GM12878 (cell line): ENCODE results near the gene SELENOM. TPM values are rescaled to one million over a fixed set of nuclear protein-coding genes. Genes with fewer than 3 reads are reported as not detected.
"Not testable (repeated sequence)": the region's sequence is repeated elsewhere in the genome, so short reads cannot be mapped to it uniquely, and the experiment has no call there.

Source experiments
- ATAC-seq: fragments of 200-7000 bp; cut with Tn5 transposase; 3 replicates; pipeline ENCODE4 v1.9.1; 2020; ENCODE audit warnings: mild to moderate bottlenecking, moderate library complexity
- BruUV-seq: library from RNA; stranded (reverse); fragments of 400-500 nt; replicated peaks from 2 replicates; lab custom pipeline; 2021; lab: Mats Ljungman, UMichigan
- CTCF ChIA-PET: fragments of 300-600 bp; sonication (Branson Sonifier 250); formaldehyde crosslinking; extraction: SDS; loops from one replicate; lab custom pipeline; 2021; ENCODE audit warnings: inconsistent platforms; lab: Yijun Ruan, JAX
- POLR2A ChIA-PET: fragments of 350-600 bp; formaldehyde crosslinking; extraction: SDS; loops from one replicate; lab custom pipeline; 2021; ENCODE audit warnings: inconsistent platforms; lab: Charles Lee
- RAD21 ChIA-PET: fragments of 300-600 bp; sonication (Branson Sonifier 250); formaldehyde crosslinking; loops from one replicate; lab custom pipeline; 2023; ENCODE audit warnings: antibody characterized with exemption; ENCODE audit not compliant: unreplicated experiment; lab: Charles Lee
- SMC1A ChIA-PET: fragments of 300-600 bp; sonication (Branson Sonifier 250); formaldehyde crosslinking; loops from one replicate; lab custom pipeline; 2023; ENCODE audit not compliant: unreplicated experiment, uncharacterized antibody; lab: Charles Lee
- DNase-seq: peaks from one replicate; pipeline ENCODE4 v3.0.0-alpha.2; 2011; ENCODE audit warnings: low read depth, low spot score
- FAIRE-seq: peaks from 3 replicates; lab custom pipeline; 2011; peaks lifted over from hg19 to GRCh38; lab: Jason Lieb, UNC
- H2AFZ ChIP-seq: 2 replicates; pipeline ENCODE4 v1.6.0; 2011; ENCODE audit warnings: low read depth, low read length, control low read depth; ENCODE audit not compliant: control insufficient read depth
- H3K27ac ChIP-seq: 2 replicates; pipeline ENCODE4 v1.5.1; 2011; ENCODE audit warnings: control low read depth; ENCODE audit not compliant: control insufficient read depth, insufficient read depth
- H3K27me3 ChIP-seq, 2 experiments: replicated peaks in 1 of 2; 2 replicates each; pipeline versions ENCODE4 v1.6.0 to v1.6.1; 2011; ENCODE audit warnings: low read length in 1 of 2; ENCODE audit not compliant: control insufficient read depth in 2 of 2, insufficient read depth in 2 of 2
- H3K36me3 ChIP-seq, 2 experiments: 2 replicates each; pipeline ENCODE4 v1.5.1; 2011; ENCODE audit warnings: low read length in 1 of 2; ENCODE audit not compliant: control insufficient read depth in 2 of 2, insufficient read depth in 2 of 2
- H3K4me1 ChIP-seq: 2 replicates; pipeline ENCODE4 v1.6.1; 2011; ENCODE audit warnings: mild to moderate bottlenecking, low read length, moderate library complexity, mixed read lengths; ENCODE audit not compliant: control insufficient read depth, insufficient read depth
- H3K4me2 ChIP-seq: 2 replicates; pipeline ENCODE4 v1.6.0; 2011; ENCODE audit warnings: control low read depth; ENCODE audit not compliant: control insufficient read depth, insufficient read depth
- H3K4me3 ChIP-seq: fragments of 200-600 bp; sonication (generic); 2 replicates; pipeline ENCODE4 v1.5.1; 2016
- H3K79me2 ChIP-seq: 2 replicates; pipeline ENCODE4 v1.6.0; 2011; ENCODE audit warnings: low read length; ENCODE audit not compliant: control insufficient read depth, insufficient read depth
- H3K9ac ChIP-seq: 2 replicates; pipeline ENCODE4 v1.8.0; 2011; ENCODE audit warnings: low read length, control low read depth, mixed read lengths; ENCODE audit not compliant: control insufficient read depth, insufficient read depth
- H3K9me3 ChIP-seq: replicated peaks from 3 replicates; pipeline ENCODE4 v1.5.1; 2011; ENCODE audit warnings: mild to moderate bottlenecking, low read length; ENCODE audit not compliant: control insufficient read depth, insufficient read depth
- H4K20me1 ChIP-seq: 2 replicates; pipeline ENCODE4 v1.6.0; 2011; ENCODE audit not compliant: control insufficient read depth, insufficient read depth
- CEBPB ChIP-seq, 2 experiments: fragments of 150-350 bp in 1 of 2; IDR thresholded peaks; 2 replicates each; pipeline ENCODE4 v1.6.1; 2012 to 2014; ENCODE audit warnings: low read depth in 2 of 2, low read length in 2 of 2, borderline replicate concordance in 1 of 2, inconsistent platforms in 1 of 2
- CHD1 ChIP-seq: IDR thresholded peaks from 2 replicates; pipeline ENCODE4 v1.6.1; 2012; ENCODE audit warnings: low read depth, low read length, improper control_type of control experiment
- EED ChIP-seq: sonication (generic); IDR thresholded peaks from 2 replicates; pipeline ENCODE4 v1.6.1; 2016; ENCODE audit warnings: antibody characterized with exemption, low read depth
- EP300 ChIP-seq, 2 experiments: fragments of 150-350 bp in 1 of 2; IDR thresholded peaks; 2 replicates each; pipeline ENCODE4 v1.6.1; 2011 to 2012; ENCODE audit warnings: low read depth in 2 of 2, low read length in 2 of 2, borderline replicate concordance in 1 of 2, improper control_type of control experiment in 1 of 2, inconsistent platforms in 1 of 2; ENCODE audit not compliant: control insufficient read depth in 1 of 2
- IKZF1 ChIP-seq: fragments of 450-650 bp; conservative IDR thresholded peaks from 2 replicates; pipeline ENCODE4 v1.6.1; 2017; ENCODE audit warnings: antibody characterized with exemption, mild to moderate bottlenecking
- IKZF2 ChIP-seq, 2 experiments: fragments of 450-650 bp; IDR thresholded peaks; 2 replicates each; pipeline ENCODE4 v1.6.1; 2017; ENCODE audit warnings: mild to moderate bottlenecking in 2 of 2, moderate library complexity in 2 of 2
- IRF4 ChIP-seq: IDR thresholded peaks from 2 replicates; pipeline ENCODE4 v1.6.1; 2011; ENCODE audit warnings: low read depth, low read length
- RELA ChIP-seq: fragments of 450-650 bp; IDR thresholded peaks from 2 replicates; pipeline ENCODE4 v1.8.0; 2014; ENCODE audit warnings: borderline replicate concordance; ENCODE audit not compliant: partially characterized antibody
- STAT3 ChIP-seq: IDR thresholded peaks from 2 replicates; pipeline ENCODE4 v1.6.1; 2011; ENCODE audit warnings: low read depth, low read length, improper control_type of control experiment
- TCF12 ChIP-seq: IDR thresholded peaks from 2 replicates; pipeline ENCODE4 v1.6.1; 2011; ENCODE audit warnings: low read depth, mild to moderate bottlenecking, low read length
- ZBED1 ChIP-seq: IDR thresholded peaks from 2 replicates; pipeline ENCODE4 v1.6.1; 2016; ENCODE audit warnings: borderline replicate concordance
- ZNF274 ChIP-seq: IDR thresholded peaks from one replicate; pipeline ENCODE4 v1.8.0; 2011; ENCODE audit not compliant: insufficient read length, insufficient read depth
- ZNF384 ChIP-seq: IDR thresholded peaks from 2 replicates; pipeline ENCODE4 v1.6.1; 2012; ENCODE audit warnings: low read depth, mild to moderate bottlenecking, low read length, improper control_type of control experiment, borderline replicate concordance
- WGBS: methylation state at CpG from one replicate; pipeline ENCODE4 v1.1.6; 2016; ENCODE audit warnings: low lambda C conversion rate; ENCODE audit not compliant: insufficient replicate concordance, insufficient coverage; ENCODE audit errors: missing lambda C conversion rate; 5-methylcytosine and 5-hydroxymethylcytosine counted together
- in situ Hi-C: fragments of 300-500 bp; cut with MboI; formaldehyde crosslinking; loops from 9 replicates; pipeline ENCODE4 v1.14.3; 2018; ENCODE audit warnings: mixed read lengths
- intact Hi-C: fragments of 100-400 bp; cut with micrococcal nuclease; formaldehyde crosslinking; loops from one replicate; pipeline ENCODE4 v1.14.2; 2022; ENCODE audit not compliant: unreplicated experiment
- polyA plus RNA-seq, 11 experiments: library from polyadenylated mRNA; depleted of rRNA in 4 of 11; unstranded in 6 of 11; stranded (reverse) in 5 of 11; fragments of >200 nt; fragmentation: Nextera tagmentation in 4 of 11; fragmentation: Illumina TruSeq in 1 of 11; extraction: Ambion mirVana in 4 of 11; extraction: Trizol in 1 of 11; gene quantifications; 1 replicate in 1 of 11; 2 replicates in 10 of 11; pipeline versions ENCODE4 v1.2.1 to v1.2.3, GENCODE V29; 2011 to 2016; ENCODE audit warnings: inconsistent platforms in 2 of 11, missing spikeins in 2 of 11, low read depth in 1 of 11
- total RNA-seq, 4 experiments: library from RNA; depleted of rRNA in 3 of 4; stranded (reverse); fragments of >200 nt in 3 of 4; fragmentation: Illumina TruSeq in 1 of 4; extraction: Trizol in 1 of 4; gene quantifications; 2 replicates each; pipeline versions ENCODE4 v1.2.1 to v1.2.3, GENCODE V29; 2013 to 2021

The SELENOM gene
- total and polyA plus RNA-seq, 10 of the 15 experiments (the other 5 are each of a cell fraction or from before 2014, with no cell fraction given) = 0.80 to 8.3 (median 2.0) TPM

DNA sequence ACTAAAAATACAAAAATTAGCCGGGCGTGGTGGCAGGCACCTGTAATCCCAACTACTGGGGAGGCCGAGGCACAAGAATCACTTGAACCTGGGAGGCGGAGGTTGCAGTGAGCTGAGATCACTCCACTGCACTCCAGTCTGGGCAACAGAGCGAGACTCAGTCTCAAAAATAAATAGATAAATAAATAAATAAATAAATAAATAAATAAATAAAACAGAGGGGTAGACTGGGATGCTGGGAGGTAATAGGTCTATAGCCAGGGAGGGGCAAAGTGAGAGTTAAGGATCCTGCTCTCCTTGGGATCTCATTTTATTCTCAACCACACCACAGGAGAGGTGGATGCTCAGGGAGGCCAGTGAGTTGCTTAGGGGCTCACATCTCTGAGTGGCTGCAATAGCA is 9.8 kb downstream of the SELENOM start:
- FAIRE-seq, H3K9me3 ChIP-seq, H3K4me1 ChIP-seq, H4K20me1 ChIP-seq, BruUV-seq, H3K79me2 ChIP-seq, H3K27me3 ChIP-seq, H3K36me3 ChIP-seq, ATAC-seq, POLR2A ChIA-PET, H3K4me2 ChIP-seq, intact Hi-C loops, H3K27ac ChIP-seq, H2AFZ ChIP-seq, H3K9ac ChIP-seq, H3K4me3 ChIP-seq, DNase-seq, RAD21 ChIA-PET, CTCF ChIA-PET, in situ Hi-C loops: not testable (repeated sequence)
- WGBS = 87% methylated on average over 5 of the region's 5 CpGs
- SMC1A ChIA-PET = interaction anchor here (0.6 kb wide), 1 partner anchor 242 kb away, joined by 3 read pairs; no protein-coding TSS in a partner anchor

GRCh38 chr22:31096657-31097279 is 10.6 kb downstream of the SELENOM start:
- ATAC-seq = no peak
- POLR2A ChIA-PET = interaction anchor here (0.5 kb wide), 1 partner anchor 197 kb away, joined by 7 read pairs; no protein-coding TSS in a partner anchor

More at GRCh38 chr22:31096657-31097279, 10.6 kb downstream of the SELENOM start:
- RAD21 ChIA-PET = interaction anchor here (1.5 kb wide), 1 partner anchor 8 kb away, joined by 5 read pairs; no protein-coding TSS in a partner anchor
- no TSS peak for BruUV-seq
- no peak for FAIRE-seq
- Histone ChIP-seq H3K36me3 (peaks cover 0 to 2% of the 10 kb centered on the region in 2 experiments; a peak in 3 of 4 replicates), H3K9ac (no peak overlapping the region), H3K4me2 (no peak overlapping the region), H3K9me3 (no peaks in the 10 kb centered on the region), H3K27ac (no peak overlapping the region), H3K4me1 (no peaks in the 10 kb centered on the region), H3K4me3 (no peak overlapping the region), H3K27me3 (no peaks in the 10 kb centered on the region), H2AFZ (no peak overlapping the region), H4K20me1 (no peaks in the 10 kb centered on the region), H3K79me2 (no peaks in the 10 kb centered on the region)
- WGBS = 91% methylated on average over 24 of the region's 27 CpGs
- in situ Hi-C loops = no loop called here
- TF ChIP-seq ZNF384 = no peak
- no peak for TF ChIP-seq ZBED1
- no peak for TF ChIP-seq EP300 (IDR thresholded peaks at IDR 0.05; ENCODE audit: borderline replicate concordance in 1 of 2, control insufficient read depth in 1 of 2, low read depth in 2 of 2, low read length in 2 of 2)
- TF ChIP-seq IKZF2 (IDR thresholded peaks at IDR 0.05) = no peak
- TF ChIP-seq IKZF1 = no peak
- TF ChIP-seq IRF4 = no peak
- no peak for TF ChIP-seq TCF12
- TF ChIP-seq RELA = no peak
- TF ChIP-seq ZNF274 = no peak
- TF ChIP-seq CEBPB (IDR thresholded peaks at IDR 0.05; ENCODE audit: borderline replicate concordance in 1 of 2, low read depth in 2 of 2, low read length in 2 of 2) = no peak
- no peak for TF ChIP-seq STAT3
- TF ChIP-seq EED = no peak
- TF ChIP-seq CHD1 = no peak
- intact Hi-C loops = no loop called here
- SMC1A ChIA-PET = interaction anchor here (0.7 to 1.9 kb wide), 2 partner anchors 11 to 40 kb away, joined by 3 to 6 read pairs; partner anchors contain the start of gene SELENOM
- CTCF ChIA-PET = interaction anchor here (1.0 to 1.8 kb wide), 4 partner anchors 8 to 14 kb away, joined by 3 to 5 read pairs (median 4); no protein-coding TSS in a partner anchor
- DNase-seq = no peak
